H1 (cell line): Measurements from ENCODE around the gene CYBA. TPM values are rescaled to one million over a fixed set of nuclear protein-coding genes. Genes with fewer than 3 reads are reported as not detected.

Experiments used
- CTCF ChIA-PET: fragments of 300-600 bp; sonication (Branson Sonifier 250); formaldehyde crosslinking; loops from one replicate; lab custom pipeline; 2021; ENCODE audit not compliant: partially characterized antibody; lab: Charles Lee
- POLR2A ChIA-PET: fragments of 300-600 bp; sonication (Branson Sonifier 250); formaldehyde crosslinking; loops from one replicate; lab custom pipeline; 2021; ENCODE audit warnings: inconsistent platforms; ENCODE audit not compliant: partially characterized antibody; lab: Charles Lee
- DNase-seq, 2 experiments: peaks; one replicate each; pipeline versions ENCODE4 v3.0.0 to v3.0.0-alpha.2; 2010 to 2022; ENCODE audit warnings: low spot score in 2 of 2, low read depth in 1 of 2, mixed read lengths in 1 of 2
- FAIRE-seq: peaks from 2 replicates; lab custom pipeline; 2011; peaks lifted over from hg19 to GRCh38; lab: Jason Lieb, UNC
- H2AFZ ChIP-seq: 2 replicates; pipeline ENCODE4 v1.8.1; 2012; ENCODE audit warnings: low read length, inconsistent platforms
- H2AK5ac ChIP-seq: 2 replicates; pipeline ENCODE4 v1.6.1; 2013; ENCODE audit warnings: low read depth, low read length
- H2BK120ac ChIP-seq: replicated peaks from 2 replicates; pipeline ENCODE3; 2013; ENCODE audit warnings: low read depth, low read length, inconsistent platforms
- H2BK12ac ChIP-seq: 2 replicates; pipeline ENCODE4 v1.6.1; 2013; ENCODE audit warnings: low read depth, low read length
- H2BK15ac ChIP-seq: 2 replicates; pipeline ENCODE4 v1.6.1; 2013; ENCODE audit warnings: low read length
- H2BK20ac ChIP-seq: 2 replicates; pipeline ENCODE4 v1.6.1; 2013; ENCODE audit warnings: low read length
- H2BK5ac ChIP-seq: 2 replicates; pipeline ENCODE4 v1.6.1; 2013; ENCODE audit warnings: low read depth, low read length
- H3K14ac ChIP-seq: 2 replicates; pipeline ENCODE4 v1.6.1; 2013; ENCODE audit warnings: inconsistent platforms; ENCODE audit not compliant: insufficient read length
- H3K18ac ChIP-seq: 2 replicates; pipeline ENCODE4 v1.6.1; 2013; ENCODE audit warnings: low read length; ENCODE audit errors: extremely low read depth
- H3K23ac ChIP-seq: 2 replicates; pipeline ENCODE4 v1.6.1; 2013; ENCODE audit warnings: inconsistent platforms; ENCODE audit not compliant: insufficient read length
- H3K23me2 ChIP-seq: 2 replicates; pipeline ENCODE4 v1.6.1; 2013; ENCODE audit warnings: low read depth, low read length
- H3K27ac ChIP-seq: 2 replicates; pipeline ENCODE4 v1.6.1; 2011; ENCODE audit warnings: low read depth, low read length, inconsistent platforms
- H3K27me3 ChIP-seq, 4 experiments: replicated peaks in 1 of 4; 1 replicate in 1 of 4; 2 replicates in 3 of 4; pipeline versions ENCODE4 v1.6.1 to v1.8.1; 2011 to 2013; ENCODE audit warnings: low read length in 3 of 4, mild to moderate bottlenecking in 3 of 4, inconsistent platforms in 2 of 4, mixed read lengths in 2 of 4, moderate library complexity in 1 of 4; ENCODE audit not compliant: control insufficient read depth in 3 of 4, insufficient read depth in 3 of 4; ENCODE audit errors: extremely low read depth in 1 of 4
- H3K36me3 ChIP-seq, 4 experiments: 2 replicates each; pipeline versions ENCODE4 v1.6.1 to v1.8.1; 2011 to 2013; ENCODE audit warnings: mild to moderate bottlenecking in 4 of 4, low read length in 3 of 4, moderate library complexity in 2 of 4, control low read depth in 1 of 4, inconsistent platforms in 1 of 4; ENCODE audit not compliant: insufficient read depth in 4 of 4, control insufficient read depth in 2 of 4
- H3K4ac ChIP-seq: replicated peaks from 2 replicates; pipeline ENCODE3; 2013; ENCODE audit warnings: low read length, low read depth, mixed read lengths, inconsistent platforms; ENCODE audit not compliant: insufficient read length
- H3K4me1 ChIP-seq, 4 experiments: replicated peaks in 1 of 4; 1 replicate in 1 of 4; 2 replicates in 3 of 4; pipeline versions ENCODE4 v1.6.1 to v1.8.1; 2011 to 2013; ENCODE audit warnings: low read length in 3 of 4, inconsistent platforms in 2 of 4, mixed read lengths in 1 of 4; ENCODE audit not compliant: insufficient read depth in 4 of 4, control insufficient read depth in 3 of 4
- H3K4me2 ChIP-seq, 2 experiments: 2 replicates each; pipeline versions ENCODE4 v1.6.1 to v1.8.1; 2011 to 2013; ENCODE audit warnings: low read depth in 2 of 2, low read length in 2 of 2, control low read depth in 1 of 2, inconsistent platforms in 1 of 2, mild to moderate bottlenecking in 1 of 2; ENCODE audit not compliant: insufficient read depth in 1 of 2
- H3K4me3 ChIP-seq, 4 experiments: fragments of 200-600, 300-600 bp in 1 of 4; sonication (generic), shearing (Covaris generic), sonication (Bioruptor Twin) in 1 of 4; 2 replicates each; pipeline versions ENCODE4 v1.5.1 to v1.8.1; 2011 to 2016; ENCODE audit warnings: low read length in 4 of 4, low read depth in 3 of 4, control low read depth in 2 of 4, inconsistent platforms in 2 of 4, mild to moderate bottlenecking in 2 of 4, mixed read lengths in 1 of 4, moderate library complexity in 1 of 4; ENCODE audit not compliant: insufficient read depth in 2 of 4; ENCODE audit errors: extremely low read depth in 1 of 4
- H3K56ac ChIP-seq: replicated peaks from 2 replicates; pipeline ENCODE3; 2013; ENCODE audit warnings: low read depth, mild to moderate bottlenecking, mixed read lengths, low read length, inconsistent platforms; ENCODE audit not compliant: insufficient read length
- H3K79me1 ChIP-seq: 2 replicates; pipeline ENCODE4 v1.6.1; 2013; ENCODE audit warnings: low read depth, low read length, control low read depth
- H3K79me2 ChIP-seq, 2 experiments: 2 replicates each; pipeline versions ENCODE4 v1.6.1 to v1.8.1; 2012 to 2013; ENCODE audit warnings: low read length in 2 of 2, mild to moderate bottlenecking in 2 of 2, inconsistent platforms in 1 of 2; ENCODE audit not compliant: insufficient read depth in 2 of 2, control insufficient read depth in 1 of 2
- H3K9ac ChIP-seq, 4 experiments: replicated peaks in 1 of 4; 1 replicate in 1 of 4; 2 replicates in 3 of 4; pipeline versions ENCODE4 v1.6.1 to v1.8.1; 2011 to 2013; ENCODE audit warnings: low read depth in 3 of 4, low read length in 3 of 4, control low read depth in 2 of 4, mild to moderate bottlenecking in 2 of 4, moderate library complexity in 2 of 4, inconsistent platforms in 1 of 4; ENCODE audit errors: extremely low read depth in 1 of 4
- H3K9me3 ChIP-seq, 2 experiments: 2 replicates each; pipeline versions ENCODE4 v1.6.1 to v1.8.1; 2012 to 2013; ENCODE audit warnings: mild to moderate bottlenecking in 2 of 2, moderate library complexity in 2 of 2, control low read depth in 1 of 2, inconsistent platforms in 1 of 2, low read depth in 1 of 2, low read length in 1 of 2, mixed read lengths in 1 of 2; ENCODE audit not compliant: insufficient read depth in 2 of 2
- H4K20me1 ChIP-seq, 2 experiments: replicated peaks in 1 of 2; 2 replicates each; pipeline versions ENCODE3 to v1.8.1; 2011 to 2013; ENCODE audit warnings: inconsistent platforms in 2 of 2, low read length in 2 of 2, mild to moderate bottlenecking in 1 of 2; ENCODE audit not compliant: insufficient read depth in 2 of 2, control insufficient read depth in 1 of 2
- H4K5ac ChIP-seq: 2 replicates; pipeline ENCODE4 v1.6.1; 2013; ENCODE audit warnings: low read length, low read depth, mixed read lengths, inconsistent platforms; ENCODE audit not compliant: insufficient read length
- H4K8ac ChIP-seq: 2 replicates; pipeline ENCODE4 v1.8.0; 2013; ENCODE audit warnings: mild to moderate bottlenecking, moderate library complexity, low read length, inconsistent platforms; ENCODE audit not compliant: insufficient read depth; ENCODE audit errors: extremely low read depth
- H4K91ac ChIP-seq: replicated peaks from 2 replicates; pipeline ENCODE3; 2013; ENCODE audit warnings: low read length, mixed read lengths, inconsistent platforms; ENCODE audit not compliant: insufficient read length
- BACH1 ChIP-seq: IDR thresholded peaks from 2 replicates; pipeline ENCODE4 v1.6.1; 2012; ENCODE audit warnings: low read length, improper control_type of control experiment
- BRCA1 ChIP-seq: IDR thresholded peaks from 2 replicates; pipeline ENCODE4 v1.6.1; 2012; ENCODE audit warnings: low read depth, low read length, improper control_type of control experiment
- CBX5 ChIP-seq: fragments of 300-800, 300-1000 bp; sonication (generic); IDR thresholded peaks from 2 replicates; pipeline ENCODE4 v1.7.1; 2016; ENCODE audit warnings: antibody characterized with exemption, low read length, low read depth
- FOSL1 ChIP-seq: IDR thresholded peaks from 2 replicates; pipeline ENCODE4 v1.6.1; 2011; ENCODE audit warnings: mild to moderate bottlenecking, low read depth, low read length, moderate library complexity; ENCODE audit not compliant: insufficient read depth
- MAX ChIP-seq: IDR thresholded peaks from 2 replicates; pipeline ENCODE4 v1.6.1; 2012; ENCODE audit warnings: inconsistent platforms
- PHF8 ChIP-seq: fragments of 200-600 bp; sonication (generic); conservative IDR thresholded peaks from 2 replicates; pipeline ENCODE4 v1.7.1; 2012; ENCODE audit warnings: low read depth, mild to moderate bottlenecking, inconsistent platforms, low read length, moderate library complexity
- POLR2AphosphoS5 ChIP-seq: IDR thresholded peaks from 2 replicates; pipeline ENCODE4 v1.6.1; 2011; ENCODE audit warnings: low read depth, low read length
- POU5F1 ChIP-seq: IDR thresholded peaks from 2 replicates; pipeline ENCODE4 v1.6.1; 2011; ENCODE audit warnings: low read depth, mild to moderate bottlenecking, low read length, moderate library complexity
- RFX5 ChIP-seq: IDR thresholded peaks from 2 replicates; pipeline ENCODE4 v1.6.1; 2011; ENCODE audit warnings: low read depth, low read length, improper control_type of control experiment, borderline replicate concordance
- SP2 ChIP-seq: IDR thresholded peaks from 2 replicates; pipeline ENCODE4 v1.6.1; 2012; ENCODE audit warnings: mild to moderate bottlenecking, low read length, inconsistent platforms
- USF2 ChIP-seq: IDR thresholded peaks from 2 replicates; pipeline ENCODE4 v1.6.1; 2011; ENCODE audit warnings: low read length, improper control_type of control experiment
- WGBS, 2 experiments: shearing (Covaris generic) in 1 of 2; methylation state at CpG; one replicate each; pipeline versions ENCODE4 v1.1.6 to v1.1.7; 2013 to 2015; ENCODE audit warnings: low lambda C conversion rate in 2 of 2, mixed read lengths in 2 of 2, inconsistent platforms in 1 of 2, low coverage in 1 of 2, missing lambda C conversion rate in 1 of 2; ENCODE audit not compliant: insufficient replicate concordance in 2 of 2, insufficient coverage in 1 of 2, insufficient read length in 1 of 2; ENCODE audit errors: extremely low coverage in 1 of 2, missing lambda C conversion rate in 1 of 2; 5-methylcytosine and 5-hydroxymethylcytosine counted together
- polyA plus RNA-seq, 7 experiments: library from polyadenylated mRNA; depleted of rRNA in 3 of 7; stranded (reverse) in 5 of 7; unstranded in 2 of 7; fragments of >200 nt in 5 of 7; fragments of 200-250 nt in 2 of 7; gene quantifications; 1 replicate in 5 of 7; 2 replicates in 1 of 7; 4 replicates in 1 of 7; pipeline versions ENCODE4 v1.2.1 to v1.2.3, GENCODE V29; 2011 to 2013; ENCODE audit warnings: missing spikeins in 2 of 7, mixed read lengths in 2 of 7
- total RNA-seq: library from RNA; stranded (reverse); fragmentation: NEBNext Ultra II Directional; extraction: Animal tissue kit (Norgen Biotek cat#: 25700); gene quantifications from 2 replicates; pipeline ENCODE4 v1.2.1, GENCODE V29; 2021

The CYBA gene
- total and polyA plus RNA-seq, 2 of the 8 experiments (the other 6 are each of a cell fraction or from before 2014, with no cell fraction given) = 136 to 254 TPM

GRCh38 chr16:88694221-88695087 lies 43.6 kb upstream of the CYBA start:
- no peak overlapping the region for H4K91ac ChIP-seq
- H3K27me3 ChIP-seq = no peaks in the 10 kb centered on the region
- 94% methylated on average over 26 of the region's 37 CpGs; no CpG with 5 or more reads in 1 of the 2 experiments for WGBS, 2 experiments
- H3K56ac ChIP-seq = no peak overlapping the region
- no peaks in the 10 kb centered on the region for H3K4me1 ChIP-seq
- no peak overlapping the region for H2BK15ac ChIP-seq
- H3K4ac ChIP-seq = no peak overlapping the region
- H3K27ac ChIP-seq = no peak overlapping the region
- H3K18ac ChIP-seq = no peak overlapping the region
- H3K14ac ChIP-seq = no peak overlapping the region
- H2BK20ac ChIP-seq = no peak overlapping the region
- no peak overlapping the region for H2AK5ac ChIP-seq
- H2BK12ac ChIP-seq = 0 out of 2 replicates have a peak overlapping the region, but pooled peaks have one; percentile 50
- DNase-seq = no peak
- H3K23me2 ChIP-seq = no peaks in the 10 kb centered on the region
- H3K4me3 ChIP-seq = no peak overlapping the region
- peak overlapping the region; percentile 57 for H4K8ac ChIP-seq
- ChIA-PET POLR2A (interaction anchor here (1.0 to 1.1 kb wide), 2 partner anchors 9 to 10 kb away, joined by 3 read pairs; no protein-coding TSS in a partner anchor), CTCF (interaction anchor here (0.6 to 6.5 kb wide), 7 partner anchors 8 to 23 kb away, joined by 3 to 37 read pairs (median 5); no protein-coding TSS in a partner anchor)
- peaks cover 0 to 3% of the 10 kb centered on the region in 2 experiments for H4K20me1 ChIP-seq
- no peak overlapping the region for H2BK5ac ChIP-seq
- H4K5ac ChIP-seq = no peak overlapping the region
- FAIRE-seq = no peak
- no peaks in the 10 kb centered on the region for H3K9me3 ChIP-seq
- no peak overlapping the region for H2BK120ac ChIP-seq
- no peak overlapping the region for H3K4me2 ChIP-seq
- peaks cover 0 to 13% (median 4%) of the 10 kb centered on the region in 4 experiments; a peak in 3 of 8 replicates for H3K36me3 ChIP-seq
- H3K79me2 ChIP-seq = no peaks in the 10 kb centered on the region
- no peak overlapping the region for H3K9ac ChIP-seq
- no peak overlapping the region for H2AFZ ChIP-seq
- H3K79me1 ChIP-seq = 0 out of 2 replicates have a peak, but pooled peaks cover under 1% of the 10 kb centered on the region
- H3K23ac ChIP-seq = no peak overlapping the region
- TF ChIP-seq SP2 (no peak), PHF8 (no peak), BRCA1 (no peak), MAX (no peak), BACH1 (no peak), RFX5 (no peak), CBX5 (no peak), FOSL1 (no peak), USF2 (no peak), POLR2AphosphoS5 (no peak), POU5F1 (no peak)
